GM18520 (cell line): ENCODE results near the gene GABRR3.

Experiments used
- ATAC-seq: cut with Tn5 transposase; IDR thresholded peaks from one replicate; pipeline ENCODE4 v1.9.1; 2021; ENCODE audit not compliant: unreplicated experiment

GABRR3 gene

GRCh38 chr3:98035208-98035607 lies at the start of gene GABRR3:
Gene GABRR3, minus strand, starts transcription at chr3:98035315. Its CDS starts 328 bp downstream, at chr3:98034987.
- no peak for ATAC-seq

- ATAC-seq = no peak
Observed at GRCh38 chr3:98073486-98073885, 38.4 kb upstream of the GABRR3 start.

GRCh38 chr3:98070840-98071239 lies 35.7 kb upstream of the GABRR3 start:
- ATAC-seq = no peak

- no peak for ATAC-seq
Observed at GRCh38 chr3:98068824-98069223, 33.7 kb upstream of the GABRR3 start.

GRCh38 chr3:98058244-98058960 lies 23.3 kb upstream of the GABRR3 start:
- ATAC-seq = no peak

- ATAC-seq = no peak
Observed at GRCh38 chr3:98057631-98058030, 22.5 kb upstream of the GABRR3 start.

- no peak for ATAC-seq
Observed at GRCh38 chr3:98056035-98056434, 20.9 kb upstream of the GABRR3 start.

GRCh38 chr3:98049271-98049670 lies 14.2 kb upstream of the GABRR3 start:
- no peak for ATAC-seq

- ATAC-seq = no peak
Observed at GRCh38 chr3:98048586-98048985, 13.5 kb upstream of the GABRR3 start.

GRCh38 chr3:98041350-98041749 lies 6.2 kb upstream of the GABRR3 start:
- ATAC-seq = no peak

GRCh38 chr3:98039322-98040024 lies 4.4 kb upstream of the GABRR3 start:
- ATAC-seq = peak; percentile 81

- peak; percentile 10 for ATAC-seq
Observed at GRCh38 chr3:98038876-98039275, 3.8 kb upstream of the GABRR3 start.

- no peak for ATAC-seq
Observed at GRCh38 chr3:98038286-98038685, 3.2 kb upstream of the GABRR3 start.

GRCh38 chr3:98034486-98034885 lies 629 bp downstream of the GABRR3 start:
- ATAC-seq = no peak

GRCh38 chr3:98034036-98034435 lies 1.1 kb downstream of the GABRR3 start:
- no peak for ATAC-seq

- no peak for ATAC-seq
Observed at GRCh38 chr3:98032904-98033303, 2.2 kb downstream of the GABRR3 start.

GRCh38 chr3:98032265-98032664 lies 2.9 kb downstream of the GABRR3 start:
- no peak for ATAC-seq

GRCh38 chr3:98029083-98029482 lies 6.0 kb downstream of the GABRR3 start:
- ATAC-seq = no peak

- ATAC-seq = no peak
Observed at GRCh38 chr3:98027085-98027446, 8.0 kb downstream of the GABRR3 start.

- ATAC-seq = no peak
Observed at GRCh38 chr3:98026425-98027084, 8.6 kb downstream of the GABRR3 start.

- ATAC-seq = no peak
Observed at GRCh38 chr3:98025392-98025945, 9.6 kb downstream of the GABRR3 start.
